PFSK-1 (cell line): Measurements from ENCODE around the gene ATG4D.

Source experiments
- FOXP2 ChIP-seq: optimal IDR thresholded peaks from 2 replicates; pipeline ENCODE3; 2011; ENCODE audit warnings: borderline replicate concordance, control low read depth, inconsistent platforms; ENCODE audit not compliant: insufficient read depth; ENCODE audit errors: extremely low read length, extremely low read depth
- POLR2AphosphoS5 ChIP-seq: IDR thresholded peaks from 2 replicates; pipeline ENCODE4 v1.6.1; 2012; ENCODE audit warnings: low read depth, mild to moderate bottlenecking, control low read depth, low read length, moderate library complexity
- SIN3A ChIP-seq: IDR thresholded peaks from 2 replicates; pipeline ENCODE4 v1.6.1; 2012; ENCODE audit warnings: mild to moderate bottlenecking, low read length, moderate library complexity, borderline replicate concordance; ENCODE audit not compliant: insufficient read depth
- TAF1 ChIP-seq: IDR thresholded peaks from 2 replicates; pipeline ENCODE4 v1.6.1; 2012; ENCODE audit warnings: low read length, control low read depth, borderline replicate concordance; ENCODE audit not compliant: insufficient read depth
- TF ChIP-seq, protein P1 (sequence below), 2 experiments: IDR thresholded peaks; 2 replicates each; pipeline versions ENCODE4 v1.6.1 to v1.8.0; 2011 to 2012; ENCODE audit warnings: low read depth in 2 of 2, low read length in 2 of 2, control low read depth in 1 of 2, inconsistent platforms in 1 of 2, mild to moderate bottlenecking in 1 of 2, moderate library complexity in 1 of 2; ENCODE audit not compliant: insufficient read depth in 1 of 2

ATG4D gene

DNA sequence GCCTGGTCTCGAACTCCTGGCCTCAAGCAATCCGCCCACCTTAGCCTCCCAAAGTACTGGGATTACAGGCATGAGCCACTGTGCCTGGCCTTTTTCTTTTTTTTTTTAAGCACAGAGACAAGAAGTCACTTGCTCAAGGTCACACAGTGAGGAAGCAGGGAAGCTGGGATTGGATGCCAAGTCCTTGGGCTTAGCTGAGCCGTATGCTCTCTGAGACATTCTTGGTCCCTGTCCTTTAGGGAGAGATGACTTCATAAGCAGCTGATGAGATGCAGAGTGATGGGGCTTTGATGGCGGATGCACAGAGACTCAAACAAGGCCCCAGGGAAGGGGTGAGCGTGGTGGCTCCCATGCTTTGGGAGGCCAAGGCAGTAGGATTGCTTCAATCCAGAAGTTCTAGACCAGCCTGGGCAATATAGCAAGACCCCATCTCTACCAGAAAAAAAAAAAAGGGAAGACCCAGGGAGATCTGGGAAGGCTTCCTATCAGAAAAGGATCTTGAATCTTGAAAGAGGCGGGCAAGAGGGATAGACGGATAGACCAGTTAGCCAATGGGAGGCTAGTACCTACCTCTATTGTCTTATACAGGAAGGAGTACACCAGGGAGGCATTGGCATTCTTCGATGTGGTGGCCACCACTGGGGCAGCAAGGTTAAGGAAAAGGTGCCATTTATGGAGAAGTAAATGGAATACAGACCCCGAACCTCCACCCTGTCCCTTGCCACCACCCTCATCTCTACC, 39.5 kb downstream of the ATG4D start:
- TF ChIP-seq TAF1 (no peak), SIN3A (no peak), POLR2AphosphoS5 (no peak), FOXP2 (no peak)
- TF ChIP-seq, protein P1, sequence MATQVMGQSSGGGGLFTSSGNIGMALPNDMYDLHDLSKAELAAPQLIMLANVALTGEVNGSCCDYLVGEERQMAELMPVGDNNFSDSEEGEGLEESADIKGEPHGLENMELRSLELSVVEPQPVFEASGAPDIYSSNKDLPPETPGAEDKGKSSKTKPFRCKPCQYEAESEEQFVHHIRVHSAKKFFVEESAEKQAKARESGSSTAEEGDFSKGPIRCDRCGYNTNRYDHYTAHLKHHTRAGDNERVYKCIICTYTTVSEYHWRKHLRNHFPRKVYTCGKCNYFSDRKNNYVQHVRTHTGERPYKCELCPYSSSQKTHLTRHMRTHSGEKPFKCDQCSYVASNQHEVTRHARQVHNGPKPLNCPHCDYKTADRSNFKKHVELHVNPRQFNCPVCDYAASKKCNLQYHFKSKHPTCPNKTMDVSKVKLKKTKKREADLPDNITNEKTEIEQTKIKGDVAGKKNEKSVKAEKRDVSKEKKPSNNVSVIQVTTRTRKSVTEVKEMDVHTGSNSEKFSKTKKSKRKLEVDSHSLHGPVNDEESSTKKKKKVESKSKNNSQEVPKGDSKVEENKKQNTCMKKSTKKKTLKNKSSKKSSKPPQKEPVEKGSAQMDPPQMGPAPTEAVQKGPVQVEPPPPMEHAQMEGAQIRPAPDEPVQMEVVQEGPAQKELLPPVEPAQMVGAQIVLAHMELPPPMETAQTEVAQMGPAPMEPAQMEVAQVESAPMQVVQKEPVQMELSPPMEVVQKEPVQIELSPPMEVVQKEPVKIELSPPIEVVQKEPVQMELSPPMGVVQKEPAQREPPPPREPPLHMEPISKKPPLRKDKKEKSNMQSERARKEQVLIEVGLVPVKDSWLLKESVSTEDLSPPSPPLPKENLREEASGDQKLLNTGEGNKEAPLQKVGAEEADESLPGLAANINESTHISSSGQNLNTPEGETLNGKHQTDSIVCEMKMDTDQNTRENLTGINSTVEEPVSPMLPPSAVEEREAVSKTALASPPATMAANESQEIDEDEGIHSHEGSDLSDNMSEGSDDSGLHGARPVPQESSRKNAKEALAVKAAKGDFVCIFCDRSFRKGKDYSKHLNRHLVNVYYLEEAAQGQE (IDR thresholded peaks at IDR 0.05; ENCODE audit: insufficient read depth in 1 of 2, low read depth in 2 of 2, low read length in 2 of 2): no peak

DNA sequence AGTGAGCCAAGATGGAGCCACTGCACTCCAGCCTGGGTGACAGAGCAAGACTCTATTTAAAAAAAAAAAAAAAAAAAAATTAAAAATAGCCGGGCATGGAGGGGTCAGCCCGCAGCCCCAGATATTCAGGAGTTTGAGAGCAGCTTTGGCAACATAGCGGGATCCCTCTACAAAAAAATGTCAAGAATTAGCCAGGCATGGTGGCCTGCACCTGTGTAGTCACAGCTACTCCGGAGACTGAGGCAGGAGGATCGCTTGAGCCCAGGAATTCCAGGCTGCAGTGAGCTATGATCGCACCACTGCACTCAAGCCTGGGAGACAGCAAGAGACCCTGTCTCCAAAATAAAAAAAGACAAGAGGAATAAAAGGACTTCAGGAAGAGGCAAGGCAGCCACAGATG, 42.7 kb downstream of the ATG4D start:
- no peak for TF ChIP-seq SIN3A
- no peak for TF ChIP-seq POLR2AphosphoS5
- no peak for TF ChIP-seq FOXP2
- no peak for TF ChIP-seq TAF1
- TF ChIP-seq, protein P1 (IDR thresholded peaks at IDR 0.05; ENCODE audit: insufficient read depth in 1 of 2, low read depth in 2 of 2, low read length in 2 of 2): no peak

DNA sequence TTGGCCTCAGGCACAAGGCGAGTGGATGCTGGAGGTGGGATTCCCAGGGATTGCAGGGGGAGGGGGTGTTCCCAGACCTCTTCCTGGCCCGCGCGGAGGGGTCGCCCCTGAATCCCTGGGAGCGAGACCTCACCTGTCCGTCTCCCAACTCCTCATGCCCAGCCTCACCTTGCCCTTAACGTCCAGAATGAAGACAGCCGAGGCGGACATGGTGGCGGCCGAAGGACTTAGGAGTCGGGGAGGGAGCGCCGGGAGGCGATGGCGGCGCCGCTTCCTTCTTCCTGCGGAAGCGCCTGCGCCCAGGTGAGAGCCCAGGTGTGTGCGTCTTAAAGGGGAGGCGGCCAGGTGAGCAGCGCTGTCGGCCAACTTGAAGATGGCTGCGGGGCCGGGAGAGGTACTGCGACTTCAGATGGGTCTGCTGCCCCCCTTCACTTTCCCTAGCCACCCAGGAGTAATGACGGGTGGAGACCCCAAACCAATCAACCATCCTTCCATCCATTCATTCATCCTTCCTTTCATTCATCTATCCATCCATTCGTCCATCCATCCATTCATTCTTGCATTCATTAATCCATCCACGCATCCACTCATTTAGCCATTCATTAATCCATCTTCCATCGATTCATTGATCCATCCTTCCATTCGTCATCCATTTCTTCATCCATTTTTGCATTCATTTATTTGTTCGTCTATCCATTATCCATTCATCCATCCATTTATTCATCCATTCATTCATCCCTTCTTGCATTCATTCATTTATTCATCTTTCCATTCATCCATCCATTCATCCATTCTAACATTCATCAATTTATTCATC, 43.5 kb downstream of the ATG4D start, which contains the start of gene AP1M2:
AP1M2 (minus strand) TSS at position 291 of the 817 bp plus-strand sequence; CDS start at position 210, 81 bp downstream.
- no peak for TF ChIP-seq FOXP2
- TF ChIP-seq SIN3A: no peak
- TF ChIP-seq TAF1: no peak
- TF ChIP-seq, protein P1 (IDR thresholded peaks at IDR 0.05; ENCODE audit: insufficient read depth in 1 of 2, low read depth in 2 of 2, low read length in 2 of 2): no peak
- no peak for TF ChIP-seq POLR2AphosphoS5

DNA sequence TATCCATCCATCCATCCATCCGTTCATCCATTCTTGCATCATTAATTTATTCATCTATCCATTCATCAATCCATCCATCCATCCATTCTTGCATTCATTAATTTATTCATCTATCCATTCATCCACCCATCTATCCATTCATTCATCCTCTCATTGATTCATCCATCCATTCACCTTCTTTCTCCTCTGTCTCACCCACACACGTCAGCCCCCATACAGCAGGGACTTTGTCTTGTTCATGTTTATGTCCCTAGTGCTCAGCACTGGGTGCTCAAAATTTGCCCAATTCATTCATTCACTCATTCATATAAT, 44.1 kb downstream of the ATG4D start:
- no peak for TF ChIP-seq FOXP2
- no peak for TF ChIP-seq POLR2AphosphoS5
- TF ChIP-seq TAF1: no peak
- no peak for TF ChIP-seq SIN3A
- TF ChIP-seq, protein P1 (IDR thresholded peaks at IDR 0.05; ENCODE audit: insufficient read depth in 1 of 2, low read depth in 2 of 2, low read length in 2 of 2): no peak
